HG03354 (cell line): ENCODE results near the gene NUTF2.
A peak's percentile ranks its signal among the peaks of the same experiment; 100 is the strongest.

Source experiments
- ATAC-seq: cut with Tn5 transposase; IDR thresholded peaks from one replicate; pipeline ENCODE4 v1.9.1; 2021; ENCODE audit warnings: mild to moderate bottlenecking; ENCODE audit not compliant: unreplicated experiment, poor library complexity, severe bottlenecking

NUTF2 gene

GRCh38 chr16:67881621-67882161 is 35.0 kb downstream of the NUTF2 start:
- no peak for ATAC-seq

DNA sequence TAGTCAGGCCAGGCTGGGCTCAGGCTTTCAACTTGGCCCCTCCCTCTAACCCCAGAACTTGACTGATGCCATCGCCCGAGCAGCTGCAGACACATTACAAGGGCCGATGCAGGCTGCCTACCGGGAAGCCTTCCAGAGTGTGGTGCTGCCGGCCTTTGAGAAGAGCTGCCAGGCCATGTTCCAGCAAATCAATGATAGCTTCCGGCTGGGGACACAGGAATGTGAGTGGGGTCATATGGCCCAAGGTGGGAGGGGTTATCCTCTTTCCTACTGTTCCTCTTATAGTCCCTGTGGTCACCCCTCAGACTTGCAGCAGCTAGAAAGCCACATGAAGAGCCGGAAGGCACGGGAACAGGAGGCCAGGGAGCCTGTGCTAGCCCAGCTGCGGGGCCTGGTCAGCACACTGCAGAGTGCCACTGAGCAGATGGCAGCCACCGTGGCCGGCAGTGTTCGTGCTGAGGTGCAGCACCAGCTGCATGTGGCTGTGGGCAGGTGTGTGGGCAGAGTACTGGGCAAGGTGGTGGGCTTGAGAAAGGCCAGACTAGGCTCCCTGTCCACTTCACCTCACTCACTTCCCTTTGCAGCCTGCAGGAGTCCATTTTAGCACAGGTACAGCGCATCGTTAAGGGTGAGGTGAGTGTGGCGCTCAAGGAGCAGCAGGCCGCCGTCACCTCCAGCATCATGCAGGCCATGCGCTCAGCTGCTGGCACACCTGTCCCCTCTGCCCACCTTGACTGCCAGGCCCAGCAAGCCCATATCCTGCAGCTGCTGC is 35.8 kb downstream of the NUTF2 start:
- ATAC-seq, result no peak

DNA sequence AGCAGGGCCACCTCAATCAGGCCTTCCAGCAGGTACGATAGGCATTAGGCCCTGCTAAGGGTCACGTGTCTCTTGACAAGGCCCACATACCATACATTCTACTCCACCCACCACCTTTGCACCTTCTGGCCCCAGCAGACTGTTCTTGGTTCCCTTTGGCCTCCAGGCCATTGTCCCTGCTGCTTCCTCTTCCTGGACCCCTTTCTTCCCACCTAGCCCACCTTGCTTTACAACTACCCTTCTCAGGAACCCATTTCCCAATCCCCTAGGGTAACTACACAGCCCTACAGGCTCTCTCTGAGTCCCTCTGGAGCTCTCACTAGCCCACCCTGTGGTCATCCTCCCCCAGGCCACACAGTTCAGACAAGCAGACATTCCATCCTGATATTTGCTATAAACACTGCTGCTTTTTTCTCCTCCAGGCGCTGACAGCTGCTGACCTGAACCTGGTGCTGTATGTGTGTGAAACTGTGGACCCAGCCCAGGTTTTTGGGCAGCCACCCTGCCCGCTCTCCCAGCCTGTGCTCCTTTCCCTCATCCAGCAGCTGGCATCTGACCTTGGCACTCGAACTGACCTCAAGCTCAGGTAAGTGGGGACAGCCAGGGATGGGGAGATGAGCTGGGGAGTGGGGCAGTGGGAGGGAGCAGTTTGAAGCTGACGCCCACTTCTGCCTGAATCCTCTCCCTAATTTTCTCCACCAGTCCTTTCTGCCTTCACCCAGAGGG is 36.6 kb downstream of the NUTF2 start:
- no peak for ATAC-seq

- no peak for ATAC-seq
These were observed 37.1 kb downstream of the NUTF2 start for GRCh38 chr16:67883872-67884261.

- ATAC-seq, result no peak
These were observed 38.0 kb downstream of the NUTF2 start, which contains the start of gene NRN1L for GRCh38 chr16:67884684-67885083. NRN1L (plus strand) TSS chr16:67884885; CDS start chr16:67884904, 19 bp downstream.

DNA sequence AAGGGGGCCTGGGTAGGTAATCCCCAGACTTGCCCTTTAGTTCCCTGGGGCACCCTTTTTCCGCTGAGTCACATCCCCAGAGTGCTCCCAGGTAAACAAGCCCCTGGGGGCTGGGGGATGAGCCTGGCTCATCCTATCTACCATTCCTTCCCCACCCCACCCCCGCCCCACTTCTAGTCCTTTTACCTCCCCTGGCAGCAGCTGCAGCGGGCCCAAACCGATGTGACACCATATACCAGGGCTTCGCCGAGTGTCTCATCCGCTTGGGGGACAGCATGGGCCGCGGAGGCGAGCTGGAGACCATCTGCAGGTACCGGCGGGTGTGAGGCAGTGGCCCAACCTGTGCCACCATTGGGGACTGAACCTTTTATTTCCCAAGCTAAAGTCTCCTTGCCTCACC is 38.8 kb downstream of the NUTF2 start:
- ATAC-seq, result no peak

DNA sequence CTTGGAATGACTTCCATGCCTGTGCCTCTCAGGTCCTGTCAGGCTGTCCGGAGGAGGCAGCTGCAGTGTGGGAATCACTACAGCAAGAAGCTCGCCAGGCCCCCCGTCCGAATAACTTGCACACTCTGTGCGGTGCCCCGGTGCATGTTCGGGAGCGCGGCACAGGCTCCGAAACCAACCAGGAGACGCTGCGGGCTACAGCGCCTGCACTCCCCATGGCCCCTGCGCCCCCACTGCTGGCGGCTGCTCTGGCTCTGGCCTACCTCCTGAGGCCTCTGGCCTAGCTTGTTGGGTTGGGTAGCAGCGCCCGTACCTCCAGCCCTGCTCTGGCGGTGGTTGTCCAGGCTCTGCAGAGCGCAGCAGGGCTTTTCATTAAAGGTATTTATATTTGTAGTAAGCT is 39.2 kb downstream of the NUTF2 start:
- ATAC-seq, result no peak

GRCh38 chr16:67886387-67886786 is 39.7 kb downstream of the NUTF2 start:
- no peak for ATAC-seq

GRCh38 chr16:67888331-67888730 is 41.6 kb downstream of the NUTF2 start:
- no peak for ATAC-seq

GRCh38 chr16:67892375-67892774 is 45.6 kb downstream of the NUTF2 start:
- no peak for ATAC-seq

GRCh38 chr16:67892899-67893742 is 46.4 kb downstream of the NUTF2 start, which contains the start of gene PSKH1:
PSKH1 (plus strand) TSS chr16:67893254; CDS start chr16:67908750, 15,496 bp downstream.
- peak; percentile 94 for ATAC-seq

DNA sequence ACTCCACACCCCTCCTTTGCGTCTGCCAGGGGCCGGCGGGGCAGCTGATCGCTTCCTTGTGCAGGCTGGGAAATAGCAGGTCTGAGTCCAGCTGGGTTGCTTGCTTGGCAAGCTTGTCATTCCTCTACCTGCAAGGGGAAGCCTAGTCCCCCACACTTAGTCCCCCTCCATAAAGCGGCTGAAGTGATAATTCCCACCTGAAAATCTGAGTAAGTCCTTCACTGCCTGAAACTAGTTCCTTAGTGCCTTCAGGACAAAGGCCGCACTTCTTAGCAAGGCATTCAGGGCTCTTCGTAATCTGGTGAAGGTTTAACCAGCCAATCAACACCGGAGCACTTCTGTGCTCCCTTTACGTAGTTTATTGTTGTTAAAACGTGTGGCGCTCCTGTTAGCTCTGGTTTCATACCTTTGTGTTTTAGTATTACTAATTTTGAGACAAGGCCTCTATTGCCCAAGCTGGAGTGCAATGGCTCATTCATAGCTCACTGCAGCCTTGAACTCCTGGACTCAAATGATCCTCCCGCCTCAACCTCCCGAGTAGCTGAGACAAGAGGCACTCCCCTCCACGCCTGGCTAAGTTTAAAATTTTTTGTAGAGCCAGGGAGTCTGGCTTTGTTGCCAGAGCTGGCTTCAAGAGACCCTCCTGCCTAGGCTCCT is 47.1 kb downstream of the NUTF2 start:
- ATAC-seq, result no peak

GRCh38 chr16:67897231-67897630 is 50.5 kb downstream of the NUTF2 start:
- no peak for ATAC-seq

DNA sequence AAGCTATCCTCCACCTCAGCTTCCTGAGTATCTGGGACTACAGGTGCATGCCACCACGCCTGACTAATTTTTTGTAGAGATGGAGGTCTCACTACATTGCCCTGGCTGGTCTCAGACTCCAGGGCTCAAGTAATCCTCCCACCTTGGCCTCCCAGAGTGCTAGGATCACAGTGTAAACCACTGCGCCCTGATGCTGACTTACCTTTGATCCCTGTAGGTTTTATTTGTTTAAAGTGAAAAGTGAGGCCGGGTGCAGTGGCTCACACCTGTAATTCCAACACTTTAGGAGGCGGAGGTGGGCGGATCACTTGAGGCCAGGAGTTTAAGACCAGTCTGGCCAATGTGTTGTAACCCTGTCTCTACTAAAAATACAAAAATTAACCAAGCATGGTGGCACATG is 55.0 kb downstream of the NUTF2 start:
- ATAC-seq, result no peak

DNA sequence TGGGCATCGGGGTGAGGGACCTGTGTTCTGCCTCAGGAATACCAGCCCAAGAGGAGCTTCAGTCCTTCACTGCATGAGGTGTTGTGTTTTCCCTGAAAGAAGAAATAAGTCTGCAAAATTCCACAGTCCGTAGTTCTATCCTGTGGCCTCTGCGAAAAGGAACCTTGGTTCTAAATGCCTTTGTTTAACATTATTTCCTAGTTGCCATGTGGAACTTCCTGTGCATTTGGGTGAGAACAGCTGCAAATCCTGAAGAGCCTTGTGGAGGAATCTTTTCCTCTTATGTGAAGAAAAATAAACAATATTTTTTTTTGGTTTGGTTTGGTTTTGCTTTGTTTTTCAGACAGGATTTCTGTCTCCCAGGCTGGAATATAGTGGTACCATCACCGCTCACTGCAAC is 56.1 kb downstream of the NUTF2 start:
- ATAC-seq, result no peak

DNA sequence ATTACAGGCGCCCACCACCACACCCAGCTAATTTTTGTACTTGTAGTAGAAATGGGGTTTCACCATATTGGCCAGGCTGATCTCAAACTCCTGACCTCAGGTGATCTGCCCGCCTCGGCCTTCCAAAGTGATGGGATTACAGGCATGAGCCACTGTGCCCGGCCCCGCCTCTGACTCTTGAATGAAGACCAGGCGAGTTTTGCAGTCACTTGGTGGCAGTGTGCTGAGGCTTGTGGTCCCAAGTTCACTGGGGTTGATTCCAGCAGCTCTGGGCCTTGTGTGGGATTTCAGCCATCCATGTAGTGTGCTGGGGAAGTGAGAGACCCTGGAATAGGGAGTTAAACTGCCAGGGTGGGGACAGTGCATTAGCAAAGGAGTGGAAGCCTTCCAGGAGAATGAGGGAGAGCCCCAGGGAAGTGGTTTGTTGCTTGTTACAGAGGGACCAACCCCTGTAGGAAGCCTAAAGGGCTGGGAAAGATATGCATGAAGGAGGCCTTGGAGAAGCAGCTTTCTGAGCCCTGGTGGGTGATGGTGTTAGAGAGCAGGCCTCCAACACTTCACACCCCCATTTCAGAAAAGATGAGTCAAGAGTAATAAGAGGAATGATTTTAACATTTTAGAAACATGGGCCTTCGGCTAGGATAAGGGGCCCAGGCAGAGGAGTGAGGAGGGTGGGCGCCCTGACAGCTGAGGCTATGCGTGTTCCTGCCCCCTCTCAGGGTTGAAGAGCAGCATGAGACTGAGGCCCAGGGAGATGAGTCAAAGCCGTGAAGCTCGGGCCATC is 60.9 kb downstream of the NUTF2 start:
- no peak for ATAC-seq

GRCh38 chr16:67909056-67909742 is 62.5 kb downstream of the NUTF2 start:
- ATAC-seq, result no peak

DNA sequence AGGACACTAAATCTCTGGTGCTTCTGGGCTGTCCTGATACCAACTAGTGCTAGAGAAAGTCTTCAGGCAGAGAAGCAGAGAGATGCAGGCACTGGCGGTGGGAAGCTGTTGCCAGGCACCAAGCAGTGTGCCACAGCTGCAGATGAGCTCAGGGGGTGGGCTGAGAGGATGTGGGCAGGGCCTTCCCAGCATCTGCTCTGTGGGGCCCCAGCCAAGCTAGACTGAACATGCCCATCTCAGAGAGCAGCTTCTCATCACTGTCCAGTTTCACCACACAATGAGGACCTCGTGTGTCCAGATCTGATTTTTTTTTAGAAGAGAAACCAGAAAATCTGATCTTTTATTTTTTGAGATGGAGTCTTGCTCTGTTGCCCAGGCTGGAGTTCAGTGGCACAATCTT is 63.4 kb downstream of the NUTF2 start:
- no peak for ATAC-seq
